H1 (cell line): ENCODE measurements around the gene DAND5. TPM values are rescaled to one million over a fixed set of nuclear protein-coding genes. Genes with fewer than 3 reads are reported as not detected.

Source experiments
- CEBPB ChIP-seq: IDR thresholded peaks from 2 replicates; pipeline ENCODE4 v1.6.1; 2012; ENCODE audit warnings: low read depth, low read length
- EGR1 ChIP-seq: IDR thresholded peaks from 2 replicates; pipeline ENCODE4 v1.6.1; 2011; ENCODE audit warnings: low read depth, low read length, borderline replicate concordance
- RAD21 ChIP-seq, 2 experiments: IDR thresholded peaks in 1 of 2; conservative IDR thresholded peaks in 1 of 2; 2 replicates each; pipeline ENCODE4 v1.6.1; 2011; ENCODE audit warnings: low read depth in 2 of 2, low read length in 2 of 2, improper control_type of control experiment in 1 of 2, inconsistent platforms in 1 of 2, mild to moderate bottlenecking in 1 of 2, moderate library complexity in 1 of 2
- RFX5 ChIP-seq: IDR thresholded peaks from 2 replicates; pipeline ENCODE4 v1.6.1; 2011; ENCODE audit warnings: low read depth, low read length, improper control_type of control experiment, borderline replicate concordance
- RXRA ChIP-seq: IDR thresholded peaks from 2 replicates; pipeline ENCODE4 v1.6.1; 2011; ENCODE audit warnings: low read depth, mild to moderate bottlenecking, low read length, moderate library complexity; ENCODE audit not compliant: insufficient read depth
- SP1 ChIP-seq: IDR thresholded peaks from 2 replicates; pipeline ENCODE4 v1.6.1; 2011; ENCODE audit warnings: low read depth, low read length
- TAF7 ChIP-seq: optimal IDR thresholded peaks from 2 replicates; pipeline ENCODE3; 2011; ENCODE audit warnings: low read depth, mild to moderate bottlenecking, inconsistent platforms, low read length, moderate library complexity, borderline replicate concordance
- polyA plus RNA-seq, 7 experiments: library from polyadenylated mRNA; depleted of rRNA in 3 of 7; stranded (reverse) in 5 of 7; unstranded in 2 of 7; fragments of >200 nt in 5 of 7; fragments of 200-250 nt in 2 of 7; gene quantifications; 1 replicate in 5 of 7; 2 replicates in 1 of 7; 4 replicates in 1 of 7; pipeline versions ENCODE4 v1.2.1 to v1.2.3, GENCODE V29; 2011 to 2013; ENCODE audit warnings: missing spikeins in 2 of 7, mixed read lengths in 2 of 7
- total RNA-seq: library from RNA; stranded (reverse); fragmentation: NEBNext Ultra II Directional; extraction: Animal tissue kit (Norgen Biotek cat#: 25700); gene quantifications from 2 replicates; pipeline ENCODE4 v1.2.1, GENCODE V29; 2021
- TF ChIP-seq, protein P1 (sequence below): IDR thresholded peaks from 2 replicates; pipeline ENCODE4 v1.6.1; 2012; ENCODE audit warnings: inconsistent platforms

The DAND5 gene
- total and polyA plus RNA-seq, 2 of the 8 experiments (the other 6 are each of a cell fraction or from before 2014, with no cell fraction given) = 0.14 to 0.17 TPM

DNA sequence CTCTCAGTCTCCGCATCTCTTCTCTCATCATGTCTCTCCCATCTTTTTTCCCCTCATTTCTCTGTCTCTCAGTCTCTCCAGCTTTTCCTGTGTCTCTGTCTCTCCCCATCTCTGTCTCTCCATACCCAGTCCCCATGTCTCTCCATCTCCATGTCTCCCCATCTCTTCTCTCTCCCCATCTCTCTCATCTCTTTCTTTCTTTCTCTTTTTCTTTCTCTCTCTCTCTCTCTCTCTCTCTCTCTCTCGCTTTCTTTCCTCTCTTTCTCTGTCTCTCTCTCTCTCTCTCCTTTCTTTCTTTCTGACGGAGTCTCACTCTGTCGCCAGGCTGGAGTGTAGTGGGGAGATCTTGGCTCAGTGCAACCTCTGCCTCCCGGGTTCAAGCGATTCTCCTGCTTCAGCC is 13.3 kb downstream of the DAND5 start (continued):
- TF ChIP-seq RFX5 (no peak), RAD21 (IDR thresholded peaks at IDR 0.05 in 1 of 2, conservative IDR thresholded peaks at IDR 0.05 in 1 of 2; ENCODE audit: low read depth in 2 of 2, low read length in 2 of 2) (no peak), RXRA (no peak), SP1 (no peak), CEBPB (no peak), EGR1 (no peak), TAF7 (no peak)
- TF ChIP-seq, protein P1, sequence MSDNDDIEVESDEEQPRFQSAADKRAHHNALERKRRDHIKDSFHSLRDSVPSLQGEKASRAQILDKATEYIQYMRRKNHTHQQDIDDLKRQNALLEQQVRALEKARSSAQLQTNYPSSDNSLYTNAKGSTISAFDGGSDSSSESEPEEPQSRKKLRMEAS = no peak
- TF ChIP-seq, all 59 proteins: peak for 0
